ENCODE results near the gene SRL. TPM values are rescaled to one million over a fixed set of nuclear protein-coding genes. Genes with fewer than 3 reads are reported as not detected.

SRL gene
- total RNA-seq, 1 experiment from 2014 or later: 71.0 TPM

GRCh38 chr16:4207683-4208340, 34.1 kb downstream of the SRL start:
- no peak overlapping the region for H3K4me3 ChIP-seq
- no peaks in the 10 kb centered on the region for H3K27me3 ChIP-seq
- DNase-seq: no peak
- H3K27ac ChIP-seq: peak overlapping the region; percentile 42
- peaks cover 24% of the 10 kb centered on the region for H3K4me1 ChIP-seq
- H3K36me3 ChIP-seq: 0 out of 2 replicates have a peak, but pooled peaks cover 6% of the 10 kb centered on the region
- no peaks in the 10 kb centered on the region for H3K9me3 ChIP-seq (replicated peaks)

DNA sequence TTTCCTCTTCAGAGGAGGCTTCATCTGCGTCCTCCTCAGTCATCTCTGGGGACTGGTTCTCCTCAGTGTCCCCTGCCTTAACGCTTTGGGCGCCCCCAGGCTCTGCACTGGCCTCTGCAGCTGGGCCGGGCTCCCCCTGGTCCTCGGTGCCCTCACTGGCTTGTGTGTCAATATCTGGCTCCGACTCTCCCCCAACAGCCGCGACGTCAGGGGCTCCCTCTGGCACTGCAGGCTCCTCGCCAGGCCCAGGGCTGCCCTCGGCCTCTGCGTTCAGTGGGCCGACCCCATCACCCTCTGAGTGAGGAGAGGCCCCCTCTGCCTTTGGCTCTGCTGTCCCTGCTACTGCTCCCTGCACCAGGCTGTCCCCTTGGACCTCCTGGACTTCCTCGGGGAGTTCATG, 34.7 kb downstream of the SRL start:
- H3K4me3 ChIP-seq: no peak overlapping the region
- DNase-seq: no peak
- no peaks in the 10 kb centered on the region for H3K9me3 ChIP-seq (replicated peaks)
- H3K27me3 ChIP-seq: no peaks in the 10 kb centered on the region
- 0 out of 2 replicates have a peak, but pooled peaks cover 5% of the 10 kb centered on the region for H3K36me3 ChIP-seq
- H3K4me1 ChIP-seq: peaks cover 24% of the 10 kb centered on the region
- no peak overlapping the region for H3K27ac ChIP-seq

DNA sequence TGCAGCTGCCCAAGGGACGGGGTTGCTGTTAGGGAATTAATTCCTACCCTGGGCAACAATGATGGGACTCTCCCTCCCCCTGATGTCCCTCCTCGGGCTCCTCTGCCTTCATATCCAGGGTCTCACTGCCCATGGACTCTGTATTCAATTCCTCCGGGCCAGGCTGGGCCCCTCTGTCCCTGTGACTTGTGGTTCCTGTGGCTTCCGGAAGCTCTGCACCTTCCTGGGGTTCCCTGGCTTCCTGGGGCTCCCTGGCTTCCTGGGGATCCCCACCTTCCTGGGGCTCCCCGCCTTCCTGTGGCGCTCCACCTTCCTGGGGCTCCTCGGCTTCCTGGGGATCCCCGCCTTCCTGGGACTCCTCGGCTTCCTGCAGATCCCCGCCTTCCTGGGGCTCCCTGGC, 35.2 kb downstream of the SRL start:
- no peak overlapping the region for H3K27ac ChIP-seq

GRCh38 chr16:4205971-4206370, 35.9 kb downstream of the SRL start:
- Histone ChIP-seq H3K4me1 (peaks cover 24% of the 10 kb centered on the region), H3K27me3 (no peaks in the 10 kb centered on the region), H3K36me3 (no peaks in the 10 kb centered on the region), H3K27ac (no peak overlapping the region), H3K9me3 (replicated peaks) (no peaks in the 10 kb centered on the region), H3K4me3 (no peak overlapping the region)
- DNase-seq: no peak

More for the DNA sequence above, 35.2 kb downstream of the SRL start:
- peaks cover 24% of the 10 kb centered on the region for H3K4me1 ChIP-seq
- no peaks in the 10 kb centered on the region for H3K36me3 ChIP-seq
- DNase-seq: no peak
- no peak overlapping the region for H3K4me3 ChIP-seq
- no peaks in the 10 kb centered on the region for H3K27me3 ChIP-seq
- no peaks in the 10 kb centered on the region for H3K9me3 ChIP-seq (replicated peaks)

DNA sequence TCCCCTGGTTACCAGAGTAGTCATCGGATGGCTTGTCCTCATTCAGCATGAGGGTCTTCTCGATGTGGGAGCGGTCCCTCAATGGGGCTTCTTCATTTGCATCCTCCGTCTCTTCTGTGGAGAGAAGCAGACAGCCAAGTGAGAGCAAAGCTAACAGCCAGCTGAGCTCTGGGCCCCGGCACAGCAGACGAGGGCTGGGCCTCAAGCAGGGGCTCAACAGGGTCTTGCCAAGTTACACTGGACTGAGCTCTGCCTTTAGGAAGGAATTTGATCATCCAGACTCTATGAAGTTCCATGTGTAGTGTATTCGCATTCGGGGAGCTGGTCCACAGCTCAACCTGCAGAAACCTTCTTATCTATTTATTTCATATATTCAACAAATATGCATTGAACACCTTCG, 37.4 kb downstream of the SRL start:
- Histone ChIP-seq H3K9me3 (replicated peaks) (no peaks in the 10 kb centered on the region), H3K4me3 (no peak overlapping the region), H3K4me1 (peaks cover 24% of the 10 kb centered on the region), H3K27me3 (no peaks in the 10 kb centered on the region), H3K27ac (no peak overlapping the region), H3K36me3 (no peaks in the 10 kb centered on the region)
- DNase-seq: no peak

DNA sequence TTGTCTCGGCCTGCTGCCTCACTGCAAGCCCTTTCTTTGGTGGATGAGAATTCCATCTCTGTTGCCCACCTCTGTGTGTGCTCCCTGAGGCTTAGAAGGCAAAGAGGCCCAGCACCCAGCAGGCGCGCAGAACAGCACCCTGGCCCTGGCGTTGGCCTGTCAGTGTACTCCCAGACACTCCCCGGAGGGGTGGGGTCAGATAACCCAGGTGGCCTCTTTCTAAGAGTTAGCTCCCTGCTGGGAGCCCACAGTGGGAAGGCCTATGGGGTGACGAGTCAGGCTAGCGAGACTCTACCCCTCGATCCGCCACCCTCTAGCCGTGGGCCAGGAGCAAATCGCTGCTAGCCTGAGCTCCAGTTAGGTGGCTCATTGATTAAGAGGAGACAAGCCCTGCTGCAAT, 38.1 kb downstream of the SRL start:
- H3K4me3 ChIP-seq: no peak overlapping the region
- no peaks in the 10 kb centered on the region for H3K9me3 ChIP-seq (replicated peaks)
- H3K36me3 ChIP-seq: no peaks in the 10 kb centered on the region; the same call in 1 of the 2 replicates
- H3K27me3 ChIP-seq: no peaks in the 10 kb centered on the region
- H3K4me1 ChIP-seq: peaks cover 16% of the 10 kb centered on the region
- H3K27ac ChIP-seq: no peak overlapping the region
- no peak for DNase-seq

DNA sequence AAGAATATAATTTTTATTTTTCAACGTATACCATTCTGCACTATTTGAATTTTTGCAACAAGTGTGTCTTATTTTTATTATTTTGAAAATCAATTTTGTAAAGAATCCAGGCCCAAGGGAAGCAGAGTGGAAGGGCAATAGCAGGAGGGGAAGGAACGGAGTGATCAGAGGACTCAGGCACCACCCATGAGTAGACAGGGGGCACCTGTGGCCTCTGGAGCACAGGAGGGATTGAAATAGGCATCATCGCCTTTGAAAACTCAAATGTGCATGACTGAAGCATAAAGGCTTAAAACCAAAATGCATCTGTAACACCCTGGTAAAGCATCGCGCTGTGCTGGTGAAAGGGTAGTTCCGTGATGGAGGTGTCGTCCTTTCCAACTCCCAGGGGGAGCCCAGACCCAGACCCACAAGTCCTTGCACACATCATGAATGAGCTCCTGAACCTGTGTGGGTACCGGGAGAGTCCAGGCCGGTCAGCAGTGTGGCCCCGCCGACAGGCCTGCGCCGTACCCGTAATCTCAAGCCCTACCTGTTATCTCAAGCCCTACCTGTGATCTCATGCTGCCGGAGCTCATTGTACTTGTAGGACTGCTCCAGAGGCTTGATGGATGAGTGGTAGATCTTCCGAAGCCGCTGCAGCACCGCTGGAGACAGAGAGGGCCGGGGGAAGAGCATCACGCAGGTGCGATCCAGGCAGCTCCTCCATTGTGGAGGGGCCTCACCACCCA, 39.1 kb downstream of the SRL start:
- no peaks in the 10 kb centered on the region for H3K9me3 ChIP-seq (replicated peaks)
- no peak overlapping the region for H3K4me3 ChIP-seq
- DNase-seq: no peak
- no peaks in the 10 kb centered on the region for H3K27me3 ChIP-seq
- no peaks in the 10 kb centered on the region; the same call in 1 of the 2 replicates for H3K36me3 ChIP-seq
- peaks cover 8% of the 10 kb centered on the region; the same call in 1 of the 2 replicates for H3K4me1 ChIP-seq
- H3K27ac ChIP-seq: no peak overlapping the region

- H3K27ac ChIP-seq: no peak overlapping the region
- no peaks in the 10 kb centered on the region; the same call in 1 of the 2 replicates for H3K36me3 ChIP-seq
- no peak for DNase-seq
Observed at GRCh38 chr16:4200781-4201137, 41.1 kb downstream of the SRL start.

GRCh38 chr16:4200000-4200780, 41.7 kb downstream of the SRL start:
- peak; percentile 71 to 77 for DNase-seq
- no peak overlapping the region for H3K27ac ChIP-seq
- H3K36me3 ChIP-seq: no peaks in the 10 kb centered on the region; the same call in 1 of the 2 replicates
- H3K4me1 ChIP-seq: peaks cover 5% of the 10 kb centered on the region; the same call in 1 of the 2 replicates
- H3K27me3 ChIP-seq: no peaks in the 10 kb centered on the region
- no peak overlapping the region for H3K4me3 ChIP-seq
- H3K9me3 ChIP-seq (replicated peaks): no peaks in the 10 kb centered on the region

More at GRCh38 chr16:4200781-4201137, 41.1 kb downstream of the SRL start:
- Histone ChIP-seq H3K27me3 (no peaks in the 10 kb centered on the region), H3K9me3 (replicated peaks) (no peaks in the 10 kb centered on the region), H3K4me3 (no peak overlapping the region), H3K4me1 (peaks cover 5% of the 10 kb centered on the region; the same call in 1 of the 2 replicates)

DNA sequence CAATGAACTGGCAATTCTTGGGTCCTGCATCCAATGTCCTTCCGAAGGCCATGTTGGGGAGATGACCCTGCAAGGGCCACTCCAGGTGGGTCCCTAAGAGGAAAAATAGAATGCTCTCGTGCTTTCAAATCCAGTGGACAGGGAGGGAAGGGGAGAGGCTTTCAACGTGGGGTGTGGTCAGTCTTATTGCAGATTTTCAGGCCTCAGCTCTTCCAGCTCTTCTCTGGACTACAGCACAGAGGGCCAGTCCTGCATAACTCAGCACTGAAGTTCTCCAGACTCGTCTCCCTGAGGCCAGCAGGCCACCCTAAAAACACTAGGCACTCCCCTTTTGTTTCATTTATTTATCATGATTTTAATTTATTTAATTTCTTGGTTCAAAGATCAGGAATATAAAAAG, 43.1 kb downstream of the SRL start:
- no peak overlapping the region for H3K4me3 ChIP-seq
- no peaks in the 10 kb centered on the region for H3K27me3 ChIP-seq
- no peak for DNase-seq
- H3K36me3 ChIP-seq: no peaks in the 10 kb centered on the region; the same call in 1 of the 2 replicates
- peaks cover 5% of the 10 kb centered on the region; the same call in 1 of the 2 replicates for H3K4me1 ChIP-seq
- H3K27ac ChIP-seq: no peak overlapping the region
- H3K9me3 ChIP-seq (replicated peaks): no peaks in the 10 kb centered on the region

DNA sequence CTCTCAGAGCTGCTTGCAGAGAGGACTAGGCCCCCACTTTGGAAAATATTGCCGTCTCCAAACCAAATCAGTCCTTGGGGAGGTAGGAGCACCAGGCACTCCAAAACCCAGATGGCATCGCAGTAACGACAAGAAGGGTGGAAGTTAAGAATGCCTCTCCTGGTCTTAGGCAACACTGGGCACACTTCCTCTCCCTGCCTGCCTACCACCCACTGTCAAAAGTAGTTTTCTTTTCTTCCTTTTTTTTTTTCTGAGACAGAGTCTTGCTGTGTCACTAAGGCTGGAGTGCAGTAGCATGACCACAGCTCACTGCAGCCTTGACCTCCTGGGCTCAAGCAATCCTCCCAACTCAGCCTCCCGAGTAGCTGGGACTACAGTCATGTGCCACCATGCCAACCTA, 47.2 kb downstream of the SRL start:
- Histone ChIP-seq H3K27me3 (no peaks in the 10 kb centered on the region), H3K27ac (no peak overlapping the region), H3K9me3 (replicated peaks) (no peaks in the 10 kb centered on the region), H3K4me1 (no peaks in the 10 kb centered on the region), H3K36me3 (peaks cover 11% of the 10 kb centered on the region; the same call in 1 of the 2 replicates), H3K4me3 (no peak overlapping the region)
- DNase-seq: no peak

DNA sequence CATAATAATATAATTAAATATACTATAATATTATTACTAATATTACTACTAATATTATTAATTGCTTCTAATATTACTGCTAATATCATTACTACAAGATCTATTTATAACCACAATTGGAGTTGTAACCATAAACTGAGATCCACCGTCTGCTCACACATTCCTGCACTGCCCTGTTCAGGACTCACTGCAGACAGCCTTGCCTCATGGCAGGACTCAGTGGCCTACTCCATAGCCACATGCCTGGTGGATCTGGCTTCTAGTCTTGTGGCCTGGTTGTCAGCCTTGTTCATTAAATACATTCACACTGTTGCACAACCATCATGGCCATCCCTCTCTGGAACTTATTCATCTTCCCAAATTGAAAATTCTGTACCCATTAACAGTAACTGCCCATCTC, 48.0 kb downstream of the SRL start:
- no peak for DNase-seq
- Histone ChIP-seq H3K27me3 (no peaks in the 10 kb centered on the region), H3K9me3 (replicated peaks) (no peaks in the 10 kb centered on the region), H3K4me1 (no peaks in the 10 kb centered on the region), H3K27ac (no peak overlapping the region), H3K36me3 (peaks cover 11% of the 10 kb centered on the region; the same call in 1 of the 2 replicates), H3K4me3 (no peak overlapping the region)

DNA sequence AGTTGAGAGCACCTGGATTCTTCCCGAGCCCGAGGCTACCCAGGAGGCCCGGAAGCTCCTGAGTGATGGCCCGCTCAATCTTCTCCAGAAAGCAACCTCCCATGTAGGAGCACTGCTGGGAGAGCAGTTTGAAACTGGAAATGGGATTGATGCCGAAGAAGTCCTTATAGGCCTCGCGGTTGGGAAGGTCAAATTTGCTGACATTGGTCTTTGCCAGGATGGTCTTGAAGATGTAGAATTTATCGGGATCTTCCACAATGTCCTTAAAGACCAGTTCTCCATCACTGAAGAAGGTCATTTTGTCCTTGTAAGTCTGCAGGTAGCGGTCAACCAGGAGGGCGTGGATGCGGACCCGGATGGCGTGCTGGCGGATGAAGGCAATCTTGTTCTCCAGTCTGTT, 49.7 kb downstream of the SRL start:
- Histone ChIP-seq H3K27ac (no peak overlapping the region), H3K4me3 (no peak overlapping the region), H3K4me1 (no peaks in the 10 kb centered on the region), H3K27me3 (no peaks in the 10 kb centered on the region), H3K9me3 (replicated peaks) (no peaks in the 10 kb centered on the region), H3K36me3 (peaks cover 11% of the 10 kb centered on the region; the same call in 1 of the 2 replicates)
- no peak for DNase-seq

DNA sequence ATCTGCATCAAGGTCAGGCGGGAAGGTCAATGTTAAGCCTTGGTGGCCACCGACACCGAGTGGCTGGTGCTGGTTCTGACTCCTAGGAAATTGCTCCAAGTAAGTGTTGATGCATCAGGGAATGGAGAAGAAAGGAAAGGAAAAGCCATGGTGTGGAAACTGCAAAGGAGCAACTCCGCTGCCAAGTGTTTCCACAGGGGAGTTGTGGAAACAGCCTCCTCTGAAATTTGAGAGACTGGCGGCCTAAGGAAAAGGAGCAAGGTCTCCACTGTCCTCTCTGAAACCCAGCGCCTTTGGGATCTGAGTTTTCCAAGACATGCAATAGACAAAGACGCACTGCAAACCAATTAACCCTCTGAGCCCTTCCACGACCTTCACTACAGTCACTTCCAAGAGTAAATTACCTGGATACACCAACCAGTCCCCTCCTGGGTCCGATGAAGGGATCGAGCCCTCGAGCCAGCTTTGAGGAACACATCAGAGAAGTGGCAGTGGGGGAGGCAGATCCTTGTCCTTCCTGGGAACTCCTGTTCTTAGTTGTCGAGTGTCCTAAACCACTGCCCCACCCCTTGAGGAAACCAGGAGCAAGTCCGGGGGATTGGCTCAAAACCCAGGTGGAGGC, 51.1 kb downstream of the SRL start:
- H3K27me3 ChIP-seq: no peaks in the 10 kb centered on the region
- no peak overlapping the region for H3K27ac ChIP-seq
- no peaks in the 10 kb centered on the region for H3K9me3 ChIP-seq (replicated peaks)
- H3K36me3 ChIP-seq: peaks cover 11% of the 10 kb centered on the region; the same call in 1 of the 2 replicates
- H3K4me3 ChIP-seq: no peak overlapping the region
- H3K4me1 ChIP-seq: no peaks in the 10 kb centered on the region
- DNase-seq: no peak
